Measurements from ENCODE around the gene ARMC9.

The ARMC9 gene

DNA sequence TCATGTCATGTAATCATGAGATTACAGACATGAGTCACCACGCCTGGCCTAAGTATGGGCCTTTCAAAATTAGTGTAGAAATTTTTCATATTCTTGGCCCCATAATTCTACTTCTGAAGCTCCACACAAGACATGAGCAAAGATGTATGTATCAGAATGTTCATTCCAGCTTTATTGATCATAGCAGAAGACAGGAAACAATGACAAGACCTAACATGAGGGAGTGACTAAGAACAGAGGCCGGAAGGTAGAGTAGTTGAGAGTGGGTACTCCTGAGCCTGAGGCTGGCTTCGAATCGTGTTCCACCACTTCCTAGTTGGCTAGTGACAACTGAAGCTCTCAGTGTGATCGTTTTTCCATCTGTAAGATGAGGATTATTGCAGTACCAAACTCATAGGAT, 89.3 kb downstream of the ARMC9 start (continued):
- TF ChIP-seq ZNF548 (tag by site-specific recombination; IDR thresholded peaks at IDR 0.05) = no peak

DNA sequence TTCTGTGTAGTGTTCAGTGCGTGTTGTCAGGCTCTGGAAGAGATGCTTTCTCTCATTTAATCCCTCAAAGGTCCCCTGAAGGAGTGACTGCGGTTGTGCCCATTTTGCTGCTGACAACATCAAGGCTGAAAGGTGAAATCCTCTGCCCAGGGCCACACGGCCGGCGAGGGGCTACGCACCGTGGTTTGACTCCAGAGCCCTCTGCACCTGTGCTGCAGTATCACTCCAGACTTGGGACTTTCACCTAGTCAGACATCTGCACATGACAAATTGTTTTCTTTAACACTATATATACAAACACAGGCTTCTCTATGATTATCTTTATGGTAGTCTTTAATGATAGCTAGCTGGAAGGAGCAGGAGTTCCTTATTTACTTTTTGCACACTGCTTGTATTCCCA, 90.2 kb downstream of the ARMC9 start:
- TF ChIP-seq ZNF610 (tag by site-specific recombination; IDR thresholded peaks at IDR 0.05; ENCODE audit: borderline replicate concordance) (no peak), ZNF600 (tag by site-specific recombination; IDR thresholded peaks at IDR 0.05) (no peak), ZNF366 (tag by site-specific recombination; conservative IDR thresholded peaks at IDR 0.05) (no peak), ZNF23 (tag by site-specific recombination; IDR thresholded peaks at IDR 0.05; ENCODE audit: borderline replicate concordance) (no peak), MEIS1 (CRISPR knock-in tag; IDR thresholded peaks at IDR 0.05; ENCODE audit: borderline replicate concordance) (no peak), ZNF404 (tag by site-specific recombination; IDR thresholded peaks at IDR 0.05) (no peak), KLF9 (tag by site-specific recombination; IDR thresholded peaks at IDR 0.05; ENCODE audit: low read depth) (no peak), ZNF335 (tag by site-specific recombination; conservative IDR thresholded peaks at IDR 0.05) (no peak), ZBTB1 (tag by site-specific recombination; IDR thresholded peaks at IDR 0.05) (no peak), ZNF169 (tag by site-specific recombination; IDR thresholded peaks at IDR 0.05) (no peak), SP2 (tag by site-specific recombination; IDR thresholded peaks at IDR 0.05) (no peak), ZNF843 (tag by site-specific recombination; IDR thresholded peaks at IDR 0.05) (no peak), ZFP37 (tag by site-specific recombination; IDR thresholded peaks at IDR 0.05) (no peak)
- TF ChIP-seq, protein P1, sequence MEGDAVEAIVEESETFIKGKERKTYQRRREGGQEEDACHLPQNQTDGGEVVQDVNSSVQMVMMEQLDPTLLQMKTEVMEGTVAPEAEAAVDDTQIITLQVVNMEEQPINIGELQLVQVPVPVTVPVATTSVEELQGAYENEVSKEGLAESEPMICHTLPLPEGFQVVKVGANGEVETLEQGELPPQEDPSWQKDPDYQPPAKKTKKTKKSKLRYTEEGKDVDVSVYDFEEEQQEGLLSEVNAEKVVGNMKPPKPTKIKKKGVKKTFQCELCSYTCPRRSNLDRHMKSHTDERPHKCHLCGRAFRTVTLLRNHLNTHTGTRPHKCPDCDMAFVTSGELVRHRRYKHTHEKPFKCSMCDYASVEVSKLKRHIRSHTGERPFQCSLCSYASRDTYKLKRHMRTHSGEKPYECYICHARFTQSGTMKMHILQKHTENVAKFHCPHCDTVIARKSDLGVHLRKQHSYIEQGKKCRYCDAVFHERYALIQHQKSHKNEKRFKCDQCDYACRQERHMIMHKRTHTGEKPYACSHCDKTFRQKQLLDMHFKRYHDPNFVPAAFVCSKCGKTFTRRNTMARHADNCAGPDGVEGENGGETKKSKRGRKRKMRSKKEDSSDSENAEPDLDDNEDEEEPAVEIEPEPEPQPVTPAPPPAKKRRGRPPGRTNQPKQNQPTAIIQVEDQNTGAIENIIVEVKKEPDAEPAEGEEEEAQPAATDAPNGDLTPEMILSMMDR (tag by site-specific recombination; IDR thresholded peaks at IDR 0.05) = no peak
- TF ChIP-seq, protein P2, sequence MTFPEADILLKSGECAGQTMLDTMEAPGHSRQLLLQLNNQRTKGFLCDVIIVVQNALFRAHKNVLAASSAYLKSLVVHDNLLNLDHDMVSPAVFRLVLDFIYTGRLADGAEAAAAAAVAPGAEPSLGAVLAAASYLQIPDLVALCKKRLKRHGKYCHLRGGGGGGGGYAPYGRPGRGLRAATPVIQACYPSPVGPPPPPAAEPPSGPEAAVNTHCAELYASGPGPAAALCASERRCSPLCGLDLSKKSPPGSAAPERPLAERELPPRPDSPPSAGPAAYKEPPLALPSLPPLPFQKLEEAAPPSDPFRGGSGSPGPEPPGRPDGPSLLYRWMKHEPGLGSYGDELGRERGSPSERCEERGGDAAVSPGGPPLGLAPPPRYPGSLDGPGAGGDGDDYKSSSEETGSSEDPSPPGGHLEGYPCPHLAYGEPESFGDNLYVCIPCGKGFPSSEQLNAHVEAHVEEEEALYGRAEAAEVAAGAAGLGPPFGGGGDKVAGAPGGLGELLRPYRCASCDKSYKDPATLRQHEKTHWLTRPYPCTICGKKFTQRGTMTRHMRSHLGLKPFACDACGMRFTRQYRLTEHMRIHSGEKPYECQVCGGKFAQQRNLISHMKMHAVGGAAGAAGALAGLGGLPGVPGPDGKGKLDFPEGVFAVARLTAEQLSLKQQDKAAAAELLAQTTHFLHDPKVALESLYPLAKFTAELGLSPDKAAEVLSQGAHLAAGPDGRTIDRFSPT (tag by site-specific recombination; IDR thresholded peaks at IDR 0.05) = no peak
- TF ChIP-seq, protein P3, sequence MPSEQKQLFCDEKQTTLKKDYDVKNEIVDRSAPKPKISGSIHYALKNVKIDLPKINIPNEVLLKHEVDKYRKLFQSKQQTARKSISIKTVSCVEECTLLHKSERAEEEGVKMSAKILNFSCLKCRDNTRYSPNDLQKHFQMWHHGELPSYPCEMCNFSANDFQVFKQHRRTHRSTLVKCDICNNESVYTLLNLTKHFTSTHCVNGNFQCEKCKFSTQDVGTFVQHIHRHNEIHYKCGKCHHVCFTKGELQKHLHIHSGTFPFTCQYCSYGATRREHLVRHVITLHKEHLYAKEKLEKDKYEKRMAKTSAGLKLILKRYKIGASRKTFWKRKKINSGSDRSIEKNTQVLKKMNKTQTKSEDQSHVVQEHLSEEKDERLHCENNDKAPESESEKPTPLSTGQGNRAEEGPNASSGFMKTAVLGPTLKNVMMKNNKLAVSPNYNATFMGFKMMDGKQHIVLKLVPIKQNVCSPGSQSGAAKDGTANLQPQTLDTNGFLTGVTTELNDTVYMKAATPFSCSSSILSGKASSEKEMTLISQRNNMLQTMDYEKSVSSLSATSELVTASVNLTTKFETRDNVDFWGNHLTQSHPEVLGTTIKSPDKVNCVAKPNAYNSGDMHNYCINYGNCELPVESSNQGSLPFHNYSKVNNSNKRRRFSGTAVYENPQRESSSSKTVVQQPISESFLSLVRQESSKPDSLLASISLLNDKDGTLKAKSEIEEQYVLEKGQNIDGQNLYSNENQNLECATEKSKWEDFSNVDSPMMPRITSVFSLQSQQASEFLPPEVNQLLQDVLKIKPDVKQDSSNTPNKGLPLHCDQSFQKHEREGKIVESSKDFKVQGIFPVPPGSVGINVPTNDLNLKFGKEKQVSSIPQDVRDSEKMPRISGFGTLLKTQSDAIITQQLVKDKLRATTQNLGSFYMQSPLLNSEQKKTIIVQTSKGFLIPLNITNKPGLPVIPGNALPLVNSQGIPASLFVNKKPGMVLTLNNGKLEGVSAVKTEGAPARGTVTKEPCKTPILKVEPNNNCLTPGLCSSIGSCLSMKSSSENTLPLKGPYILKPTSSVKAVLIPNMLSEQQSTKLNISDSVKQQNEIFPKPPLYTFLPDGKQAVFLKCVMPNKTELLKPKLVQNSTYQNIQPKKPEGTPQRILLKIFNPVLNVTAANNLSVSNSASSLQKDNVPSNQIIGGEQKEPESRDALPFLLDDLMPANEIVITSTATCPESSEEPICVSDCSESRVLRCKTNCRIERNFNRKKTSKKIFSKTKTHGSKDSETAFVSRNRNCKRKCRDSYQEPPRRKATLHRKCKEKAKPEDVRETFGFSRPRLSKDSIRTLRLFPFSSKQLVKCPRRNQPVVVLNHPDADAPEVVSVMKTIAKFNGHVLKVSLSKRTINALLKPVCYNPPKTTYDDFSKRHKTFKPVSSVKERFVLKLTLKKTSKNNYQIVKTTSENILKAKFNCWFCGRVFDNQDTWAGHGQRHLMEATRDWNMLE (tag by site-specific recombination; conservative IDR thresholded peaks at IDR 0.05; ENCODE audit: low read depth) = no peak
- Histone ChIP-seq H3K4me1 (ENCODE audit: control insufficient read depth, insufficient read depth, low read length) (no peaks in the 10 kb centered on the region), H3K9me3 (ENCODE audit: control insufficient read depth, insufficient read depth, low read depth, low read length) (no peaks in the 10 kb centered on the region), H3K36me3 (ENCODE audit: control insufficient read depth in 2 of 2, insufficient read depth in 1 of 2, low read length in 2 of 2) (peaks cover 0 to 27% of the 10 kb centered on the region in 2 experiments; a peak in 2 of 3 replicates), H3K4me3 (ENCODE audit: low read depth, low read length) (no peak overlapping the region), H3K27ac (ENCODE audit: extremely low read depth, low read depth, low read length) (no peak overlapping the region)
- POLR2A ChIA-PET = no interaction called here
- CTCF ChIA-PET = interaction anchor here (1.5 to 2.4 kb wide), 2 partner anchors 8 to 122 kb away, joined by 4 to 10 read pairs; no protein-coding TSS in a partner anchor
